ENCODE measurements around the gene NUDT22. TPM values are rescaled to one million over a fixed set of nuclear protein-coding genes. Genes with fewer than 3 reads are reported as not detected.

NUDT22 gene
- total and polyA plus RNA-seq, 2 donors (not counting 1 experiment from before 2014, with no cell fraction given), result 104 to 139 TPM

GRCh38 chr11:64230985-64231365 lies 4.9 kb downstream of the NUDT22 start:
- Histone ChIP-seq H3K36me3 (replicated peaks in 1 of 2; ENCODE audit: control extremely low read depth in 1 of 2, control insufficient read depth in 1 of 2, extremely low read depth in 1 of 2, insufficient read depth in 2 of 2, low read length in 1 of 2) (peaks cover 0 to 2% of the 10 kb centered on the region in 2 experiments), H3K9ac (ENCODE audit: low read length) (peak overlapping the region; percentile 74), H3K9me3 (ENCODE audit: control extremely low read depth in 1 of 3, control insufficient read depth in 2 of 3, insufficient read depth in 1 of 3, low read length in 2 of 3) (no peaks in the 10 kb centered on the region), H3K4me3 (ENCODE audit: control extremely low read depth in 1 of 5, extremely low read depth in 1 of 5, insufficient read depth in 1 of 5, low read depth in 2 of 5, low read length in 4 of 5) (peak overlapping the region; percentile 67 to 98 (median 78)), H2AFZ (ENCODE audit: insufficient read depth, low read depth, low read length, poor library complexity, severe bottlenecking) (peak overlapping the region; percentile 85), H3K27ac (ENCODE audit: low read length in 2 of 2) (peak overlapping the region; percentile 84), H3K79me2 (ENCODE audit: control insufficient read depth, insufficient read depth, low read length) (peaks cover 31% of the 10 kb centered on the region), H3K4me1 (ENCODE audit: control insufficient read depth in 2 of 2, insufficient read depth in 2 of 2, low read length in 2 of 2) (peaks cover 44 to 66% of the 10 kb centered on the region in 2 donors), H3K27me3 (replicated peaks in 1 of 4; ENCODE audit: control extremely low read depth in 1 of 4, control insufficient read depth in 3 of 4, insufficient read depth in 4 of 4, low read length in 3 of 4) (no peaks in the 10 kb centered on the region), H4K20me1 (ENCODE audit: control insufficient read depth, insufficient read depth, low read length, poor library complexity, severe bottlenecking) (peaks cover 23% of the 10 kb centered on the region), H3K4me2 (replicated peaks; ENCODE audit: low read depth, low read length, poor library complexity, severe bottlenecking) (peak overlapping the region; percentile 99)
- H3K27me3 Mint-ChIP-seq, result no peaks in the 10 kb centered on the region
- ChIA-PET CTCF (interaction anchor here (0.8 to 1.6 kb wide), 4 partner anchors 15 to 27 kb away, joined by 3 to 6 read pairs (median 4); partner anchors contain the start of genes PLCB3 and PPP1R14B), POLR2A (interaction anchor here (0.7 to 2.4 kb wide), 4 partner anchors 10 to 565 kb away, joined by 7 to 13 read pairs (median 9); partner anchors contain the start of genes FERMT3 and FKBP2)
- no peaks in the 10 kb centered on the region for H3K9me3 Mint-ChIP-seq (ENCODE audit: insufficient read depth)
- intact Hi-C loops (cut with micrococcal nuclease), result loop anchor here (1.0 to 2.0 kb wide), 6 partner anchors 10 to 74 kb away; partner anchors contain the start of genes BAD, ESRRA, FKBP2 and GPR137
- 0% methylated on average over 3 of the region's 8 CpGs for WGBS (ENCODE audit: insufficient coverage)
- TF ChIP-seq EZH2 (IDR thresholded peaks at IDR 0.05; ENCODE audit: borderline replicate concordance, insufficient read depth, low read depth, low read length, poor library complexity, severe bottlenecking), result no peak
- TF ChIP-seq CTCF (IDR thresholded peaks at IDR 0.05), result no peak
- no peak for DNase-seq
- H3K27ac Mint-ChIP-seq, result peak overlapping the region; percentile 97
- H3K4me3 Mint-ChIP-seq, result peak overlapping the region; percentile 95
- peaks cover 58% of the 10 kb centered on the region for H3K4me1 Mint-ChIP-seq
- no peak for ATAC-seq (ENCODE audit: low read depth)

- Mint-ChIP-seq H3K9me3 (ENCODE audit: insufficient read depth) (no peaks in the 10 kb centered on the region), H3K4me1 (peaks cover 57% of the 10 kb centered on the region), H3K27ac (peak overlapping the region; percentile 65), H3K4me3 (peak overlapping the region; percentile 76), H3K27me3 (no peaks in the 10 kb centered on the region)
- H3K4me2 ChIP-seq (replicated peaks; ENCODE audit: low read depth, low read length, poor library complexity, severe bottlenecking), result peak overlapping the region; percentile 99
- peaks cover 44 to 67% of the 10 kb centered on the region in 2 donors for H3K4me1 ChIP-seq (ENCODE audit: control insufficient read depth in 2 of 2, insufficient read depth in 2 of 2, low read length in 2 of 2)
- no peak overlapping the region for H2AFZ ChIP-seq (ENCODE audit: insufficient read depth, low read depth, low read length, poor library complexity, severe bottlenecking)
- no peak for DNase-seq
- ChIA-PET CTCF (interaction anchor here (0.8 to 1.1 kb wide), 2 partner anchors 15 to 27 kb away, joined by 3 to 5 read pairs; partner anchors contain the start of gene PPP1R14B), POLR2A (interaction anchor here (0.7 to 2.4 kb wide), 3 partner anchors 10 to 566 kb away, joined by 7 to 13 read pairs (median 11); partner anchors contain the start of genes FERMT3 and FKBP2)
- intact Hi-C loops (cut with micrococcal nuclease), result loop anchor here (2.0 kb wide), 1 partner anchor 53 kb away; the partner anchor contains the start of genes BAD and GPR137
- peaks cover 30% of the 10 kb centered on the region for H3K79me2 ChIP-seq (ENCODE audit: control insufficient read depth, insufficient read depth, low read length)
- H3K36me3 ChIP-seq (replicated peaks in 1 of 2; ENCODE audit: control extremely low read depth in 1 of 2, control insufficient read depth in 1 of 2, extremely low read depth in 1 of 2, insufficient read depth in 2 of 2, low read length in 1 of 2), result peaks cover 0 to 6% of the 10 kb centered on the region in 2 experiments
- H3K27ac ChIP-seq (ENCODE audit: low read length in 2 of 2), result no peak overlapping the region
- 93% methylated on average over 7 of the region's 7 CpGs for WGBS (ENCODE audit: insufficient coverage)
- TF ChIP-seq EZH2 (IDR thresholded peaks at IDR 0.05; ENCODE audit: borderline replicate concordance, insufficient read depth, low read depth, low read length, poor library complexity, severe bottlenecking) (no peak), CTCF (IDR thresholded peaks at IDR 0.05) (no peak)
- no peak for ATAC-seq (ENCODE audit: low read depth)
- H3K9ac ChIP-seq (ENCODE audit: low read length), result no peak overlapping the region
- no peaks in the 10 kb centered on the region for H3K9me3 ChIP-seq (ENCODE audit: control extremely low read depth in 1 of 3, control insufficient read depth in 2 of 3, insufficient read depth in 1 of 3, low read length in 2 of 3)
- no peak overlapping the region for H3K4me3 ChIP-seq (ENCODE audit: control extremely low read depth in 1 of 5, extremely low read depth in 1 of 5, insufficient read depth in 1 of 5, low read depth in 2 of 5, low read length in 4 of 5)
- peaks cover 25% of the 10 kb centered on the region for H4K20me1 ChIP-seq (ENCODE audit: control insufficient read depth, insufficient read depth, low read length, poor library complexity, severe bottlenecking)
- H3K27me3 ChIP-seq (replicated peaks in 1 of 4; ENCODE audit: control extremely low read depth in 1 of 4, control insufficient read depth in 3 of 4, insufficient read depth in 4 of 4, low read length in 3 of 4), result no peaks in the 10 kb centered on the region
Observed at GRCh38 chr11:64231546-64231945, 5.5 kb downstream of the NUDT22 start.
